K562 (cell line): ENCODE results near the gene FZD4. TPM values are rescaled to one million over a fixed set of nuclear protein-coding genes. Genes with fewer than 3 reads are reported as not detected.
A peak's percentile ranks its signal among the peaks of the same experiment; 100 is the strongest.

ENCODE experiments used
- ATAC-seq: fragments of 200-7000 bp; cut with Tn5 transposase; 3 replicates; pipeline ENCODE4 v1.9.1; 2020; ENCODE audit warnings: moderate library complexity
- BruUV-seq: library from RNA; stranded (reverse); fragments of 400-500 nt; replicated peaks from 2 replicates; lab custom pipeline; 2021; lab: Mats Ljungman, UMichigan
- CTCF ChIA-PET: fragments of 300-600 bp; formaldehyde crosslinking; extraction: SDS; loops from one replicate; lab custom pipeline; 2021; ENCODE audit warnings: low intra/inter-chr PET ratio; lab: Yijun Ruan, JAX
- POLR2A ChIA-PET: fragments of 300-600, 350-650 bp; sonication (Branson Sonifier 250); formaldehyde crosslinking; extraction: SDS; loops from one replicate; lab custom pipeline; 2021; ENCODE audit warnings: antibody characterized with exemption, inconsistent platforms; lab: Yijun Ruan, JAX
- DNase-seq, 4 experiments: peaks; one replicate each; pipeline versions ENCODE4 v3.0.0 to v3.0.0-alpha.2; 2011 to 2018; ENCODE audit warnings: low spot score in 3 of 4, mixed read lengths in 3 of 4; ENCODE audit errors: extremely low read depth in 1 of 4
- FAIRE-seq: peaks from 2 replicates; lab custom pipeline; 2011; peaks lifted over from hg19 to GRCh38; lab: Jason Lieb, UNC
- H2AFZ ChIP-seq: 2 replicates; pipeline ENCODE4 v1.6.0; 2011; ENCODE audit warnings: low read depth, low read length, control low read depth, inconsistent platforms
- H3K27ac ChIP-seq: fragments of 200-600 bp; 3 replicates; pipeline ENCODE4 v1.8.0; 2011; ENCODE audit warnings: low read depth, mild to moderate bottlenecking, control low read depth, inconsistent platforms, low read length, moderate library complexity, mixed read lengths; ENCODE audit errors: extremely low read depth
- H3K27me3 ChIP-seq, 2 experiments: fragments of 300-600 bp in 1 of 2; 2 replicates in 1 of 2; 3 replicates in 1 of 2; pipeline versions ENCODE4 v1.6.0 to v1.8.0; 2011; ENCODE audit warnings: inconsistent platforms in 2 of 2, low read length in 2 of 2, mild to moderate bottlenecking in 1 of 2, mixed read lengths in 1 of 2, moderate library complexity in 1 of 2; ENCODE audit not compliant: control insufficient read depth in 2 of 2, insufficient read depth in 2 of 2
- H3K36me3 ChIP-seq: fragments of 300-600 bp; 3 replicates; pipeline ENCODE4 v1.8.0; 2011; ENCODE audit warnings: mild to moderate bottlenecking, low read length, inconsistent platforms; ENCODE audit not compliant: control insufficient read depth, insufficient read depth
- H3K4me1 ChIP-seq, 2 experiments: fragments of 200-600 bp in 1 of 2; replicated peaks in 1 of 2; 2 replicates in 1 of 2; 3 replicates in 1 of 2; pipeline versions ENCODE4 v1.5.1 to v1.8.0; 2011; ENCODE audit warnings: inconsistent platforms in 2 of 2, low read length in 2 of 2, mild to moderate bottlenecking in 1 of 2, mixed read lengths in 1 of 2, moderate library complexity in 1 of 2; ENCODE audit not compliant: control insufficient read depth in 2 of 2, insufficient read depth in 2 of 2
- H3K4me2 ChIP-seq: 2 replicates; pipeline ENCODE4 v1.6.1; 2011; ENCODE audit warnings: low read length, control low read depth, inconsistent platforms, mixed read lengths; ENCODE audit not compliant: insufficient read depth
- H3K4me3 ChIP-seq: fragments of 200-600 bp; sonication (generic), shearing (Covaris generic); 2 replicates; pipeline ENCODE4 v1.5.1; 2016; ENCODE audit warnings: control low read depth, inconsistent platforms
- H3K79me2 ChIP-seq: fragments of 200-600 bp; 3 replicates; pipeline ENCODE4 v1.8.0; 2011; ENCODE audit warnings: low read length, inconsistent platforms; ENCODE audit not compliant: control insufficient read depth, insufficient read depth
- H3K9ac ChIP-seq, 2 experiments: 2 replicates each; pipeline versions ENCODE4 v1.6.0 to v1.6.1; 2011; ENCODE audit warnings: low read depth in 2 of 2, low read length in 2 of 2, control low read depth in 1 of 2, inconsistent platforms in 1 of 2, mild to moderate bottlenecking in 1 of 2, mixed read lengths in 1 of 2; ENCODE audit not compliant: insufficient read depth in 1 of 2
- H3K9me1 ChIP-seq: one replicate; pipeline ENCODE4 v1.6.0; 2011; ENCODE audit warnings: inconsistent platforms, mild to moderate bottlenecking, low read length, moderate library complexity; ENCODE audit not compliant: control insufficient read depth, insufficient read depth
- H3K9me3 ChIP-seq: replicated peaks from 2 replicates; pipeline ENCODE4 v1.5.1; 2011; ENCODE audit warnings: low read depth, low read length, inconsistent platforms; ENCODE audit not compliant: control insufficient read depth, insufficient read depth
- H4K20me1 ChIP-seq: replicated peaks from 2 replicates; pipeline ENCODE4 v1.6.1; 2011; ENCODE audit warnings: low read length, inconsistent platforms, mixed read lengths; ENCODE audit not compliant: control insufficient read depth, insufficient read depth
- ARHGAP35 ChIP-seq: fragments of 450-650 bp; IDR thresholded peaks from 2 replicates; pipeline ENCODE4 v1.6.1; 2018; ENCODE audit not compliant: partially characterized antibody
- EGR1 ChIP-seq: fragments of 450-650 bp; conservative IDR thresholded peaks from 2 replicates; pipeline ENCODE4 v1.6.1; 2017; ENCODE audit warnings: mild to moderate bottlenecking
- ERF ChIP-seq: fragments of 450-650 bp; formaldehyde crosslinking; IDR thresholded peaks from 2 replicates; pipeline ENCODE4 v1.4.0; 2020; ENCODE audit warnings: mild to moderate bottlenecking, mixed read lengths
- MBD2 ChIP-seq: sonication (generic); IDR thresholded peaks from 2 replicates; pipeline ENCODE4 v1.6.1; 2016; ENCODE audit warnings: low read depth, borderline replicate concordance
- NFIC ChIP-seq: fragments of 450-650 bp; IDR thresholded peaks from 2 replicates; pipeline ENCODE4 v1.6.1; 2017; ENCODE audit warnings: mild to moderate bottlenecking, inconsistent platforms
- NFXL1 ChIP-seq: fragments of 450-650 bp; formaldehyde crosslinking; IDR thresholded peaks from 2 replicates; pipeline ENCODE4 v1.4.0; 2021; ENCODE audit warnings: mild to moderate bottlenecking
- PHF8 ChIP-seq: fragments of 200-600 bp; sonication (generic); IDR thresholded peaks from 2 replicates; pipeline ENCODE4 v1.6.1; 2012; ENCODE audit warnings: mixed run types, mild to moderate bottlenecking, inconsistent platforms, low read length, moderate library complexity, borderline replicate concordance
- RBM34 ChIP-seq: fragments of 200-400 bp; formaldehyde crosslinking; IDR thresholded peaks from 2 replicates; pipeline ENCODE4 v1.6.1; 2018; ENCODE audit warnings: low read length, borderline replicate concordance; ENCODE audit not compliant: insufficient read depth
- ZFPM2 ChIP-seq: fragments of 250-450 bp; sonication (Bioruptor Pico); IDR thresholded peaks from 2 replicates; pipeline ENCODE4 v1.5.1; 2022; ENCODE audit warnings: mild to moderate bottlenecking
- ZNF24 ChIP-seq: fragments of 450-650 bp; IDR thresholded peaks from 2 replicates; pipeline ENCODE4 v1.6.1; 2016
- ZNF589 ChIP-seq: fragments of 200-800 bp; sonication (Bioruptor generic); IDR thresholded peaks from 2 replicates; pipeline ENCODE4 v1.6.1; 2016; ENCODE audit warnings: low read depth, missing genetic modification characterization, missing compliant biosample characterization
- WGBS: fragments of 100-300 bp; shearing (Covaris generic); methylation state at CpG from one replicate; pipeline ENCODE4 v1.1.6; 2016; ENCODE audit warnings: low coverage, mixed read lengths; ENCODE audit not compliant: insufficient coverage; ENCODE audit errors: missing lambda C conversion rate; 5-methylcytosine and 5-hydroxymethylcytosine counted together
- in situ Hi-C: fragments of 300-500 bp; cut with MboI; formaldehyde crosslinking; loops from 4 replicates; pipeline ENCODE4 v1.15.0; 2018; ENCODE audit warnings: inconsistent platforms, mixed read lengths
- intact Hi-C: fragments of 100-400 bp; cut with micrococcal nuclease; formaldehyde crosslinking; loops from 2 replicates; pipeline ENCODE4 v1.14.2; 2022
- polyA plus RNA-seq, 8 experiments: library from polyadenylated mRNA; depleted of rRNA in 4 of 8; stranded (reverse) in 5 of 8; unstranded in 3 of 8; fragments of >200 nt; fragmentation: Nextera tagmentation in 2 of 8; fragmentation: Illumina TruSeq in 1 of 8; extraction: Ambion mirVana in 2 of 8; extraction: Trizol in 1 of 8; gene quantifications; 2 replicates each; pipeline versions ENCODE4 v1.2.1 to v1.2.3, GENCODE V29; 2011 to 2014; ENCODE audit warnings: inconsistent platforms in 1 of 8, missing spikeins in 1 of 8
- total RNA-seq, 7 experiments: library from RNA; depleted of rRNA in 6 of 7; stranded (reverse); fragments of >200 nt in 6 of 7; fragmentation: Illumina TruSeq in 2 of 7; extraction: Trizol in 2 of 7; gene quantifications; 2 replicates each; pipeline versions ENCODE4 v1.2.1 to v1.2.3, GENCODE V29; 2011 to 2021; ENCODE audit warnings: low replicate concordance in 1 of 7
- TF ChIP-seq, protein P1 (sequence below), 2 experiments: IDR thresholded peaks; 2 replicates each; pipeline ENCODE4 v1.6.1; 2012; ENCODE audit warnings: improper control_type of control experiment in 2 of 2, low read depth in 2 of 2, low read length in 2 of 2, borderline replicate concordance in 1 of 2
- TF ChIP-seq, protein P2 (sequence below), 2 experiments: fragments of 450-650 bp in 1 of 2; sonication (generic) in 1 of 2; formaldehyde crosslinking; conservative IDR thresholded peaks; 2 replicates each; pipeline versions ENCODE4 v1.4.0 to v1.8.1; 2020 to 2022; ENCODE audit warnings: mild to moderate bottlenecking in 1 of 2, missing genetic modification reagents in 1 of 2

FZD4 gene
- total and polyA plus RNA-seq, 9 of the 15 experiments (the other 6 are each of a cell fraction or from before 2014, with no cell fraction given), result 1.2 to 7.9 (median 5.8) TPM

DNA sequence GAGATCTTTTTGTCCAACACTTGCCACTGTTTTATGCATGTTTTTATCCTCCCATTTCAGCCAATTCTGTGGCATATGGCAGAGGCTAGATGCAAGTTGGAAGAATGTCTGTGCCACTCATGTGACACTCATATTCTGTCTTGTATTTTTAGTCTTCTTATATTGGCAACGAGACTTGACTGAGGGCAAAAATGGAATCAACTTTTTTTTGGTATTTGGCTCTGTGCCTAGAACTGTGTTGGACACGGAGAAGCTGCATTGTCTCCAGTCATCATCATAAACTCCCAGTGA, 1.7 kb upstream of the FZD4 start:
- Histone ChIP-seq H3K4me3 (no peak overlapping the region), H3K79me2 (peaks cover 14% of the 10 kb centered on the region), H3K36me3 (peaks cover 6% of the 10 kb centered on the region; the same call in 2 of the 3 replicates), H3K4me1 (peaks cover 18 to 29% of the 10 kb centered on the region in 2 experiments), H3K27me3 (no peaks in the 10 kb centered on the region), H3K9me1 (peaks cover 2% of the 10 kb centered on the region), H3K4me2 (peak overlapping the region; percentile 96), H3K27ac (no peak overlapping the region), H3K9me3 (no peaks in the 10 kb centered on the region), H3K9ac (0 out of 4 replicates have a peak overlapping the region, but pooled peaks of 1 of the 2 experiments have one; percentile 72), H4K20me1 (no peaks in the 10 kb centered on the region), H2AFZ (no peak overlapping the region)
- in situ Hi-C loops (no loop called here), intact Hi-C loops (no loop called here)
- 36% methylated on average over 2 of the region's 2 CpGs for WGBS
- DNase-seq (no peak), ATAC-seq (no peak), FAIRE-seq (no peak)
- ChIA-PET CTCF (no interaction called here), POLR2A (interaction anchor here (1.4 to 4.1 kb wide), 2 partner anchors 11 to 12 kb away, joined by 3 to 18 read pairs; no protein-coding TSS in a partner anchor)
- BruUV-seq, result no TSS peak
- TF ChIP-seq NFIC, result peak; percentile 53; the same call in 1 of the 2 replicates
- no peak for TF ChIP-seq MBD2
- peak; percentile 2 for TF ChIP-seq ARHGAP35

DNA sequence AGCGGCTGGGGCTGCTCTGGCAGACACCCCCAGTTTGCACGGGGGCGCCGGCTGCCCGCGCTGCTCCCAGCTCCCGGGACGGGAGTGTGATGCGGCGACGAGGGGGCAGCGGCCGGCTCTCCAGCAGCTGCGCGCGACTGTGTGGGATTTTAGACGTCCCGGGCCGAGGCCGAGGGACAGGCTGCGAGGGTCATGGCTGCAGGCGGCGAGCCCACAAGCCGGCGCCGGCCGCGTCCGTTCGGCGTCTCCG, 159 bp downstream of the FZD4 start:
- in situ Hi-C loops, result no loop called here
- H3K4me2 ChIP-seq, result peak overlapping the region; percentile 78; the same call in 1 of the 2 replicates
- TF ChIP-seq EGR1, result 0 out of 2 replicates have a peak, but pooled peaks have one; percentile 12
- 0 out of 2 replicates have a peak, but pooled peaks have one; percentile 25 for TF ChIP-seq ZNF24
- no peak for TF ChIP-seq NFXL1 (CRISPR knock-in tag)
- 0 out of 2 replicates have a peak, but pooled peaks have one; percentile 37 for TF ChIP-seq ERF (CRISPR knock-in tag)
- 0 out of 2 replicates have a peak, but pooled peaks have one; percentile 35 for TF ChIP-seq RBM34
- TF ChIP-seq PHF8, result peak; percentile 83; the same call in 1 of the 2 replicates
- TF ChIP-seq, protein P1, sequence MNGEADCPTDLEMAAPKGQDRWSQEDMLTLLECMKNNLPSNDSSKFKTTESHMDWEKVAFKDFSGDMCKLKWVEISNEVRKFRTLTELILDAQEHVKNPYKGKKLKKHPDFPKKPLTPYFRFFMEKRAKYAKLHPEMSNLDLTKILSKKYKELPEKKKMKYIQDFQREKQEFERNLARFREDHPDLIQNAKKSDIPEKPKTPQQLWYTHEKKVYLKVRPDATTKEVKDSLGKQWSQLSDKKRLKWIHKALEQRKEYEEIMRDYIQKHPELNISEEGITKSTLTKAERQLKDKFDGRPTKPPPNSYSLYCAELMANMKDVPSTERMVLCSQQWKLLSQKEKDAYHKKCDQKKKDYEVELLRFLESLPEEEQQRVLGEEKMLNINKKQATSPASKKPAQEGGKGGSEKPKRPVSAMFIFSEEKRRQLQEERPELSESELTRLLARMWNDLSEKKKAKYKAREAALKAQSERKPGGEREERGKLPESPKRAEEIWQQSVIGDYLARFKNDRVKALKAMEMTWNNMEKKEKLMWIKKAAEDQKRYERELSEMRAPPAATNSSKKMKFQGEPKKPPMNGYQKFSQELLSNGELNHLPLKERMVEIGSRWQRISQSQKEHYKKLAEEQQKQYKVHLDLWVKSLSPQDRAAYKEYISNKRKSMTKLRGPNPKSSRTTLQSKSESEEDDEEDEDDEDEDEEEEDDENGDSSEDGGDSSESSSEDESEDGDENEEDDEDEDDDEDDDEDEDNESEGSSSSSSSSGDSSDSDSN (IDR thresholded peaks at IDR 0.05; ENCODE audit: borderline replicate concordance in 1 of 2, low read depth in 2 of 2, low read length in 2 of 2), result peak; percentile 82 to 91; a peak in 2 of 4 replicates
- 0 out of 2 replicates have a peak, but pooled peaks have one; percentile 54 for TF ChIP-seq ZFPM2 (CRISPR knock-in tag)
- no peak for TF ChIP-seq ZNF589 (CRISPR knock-in tag)
- TF ChIP-seq, protein P2, sequence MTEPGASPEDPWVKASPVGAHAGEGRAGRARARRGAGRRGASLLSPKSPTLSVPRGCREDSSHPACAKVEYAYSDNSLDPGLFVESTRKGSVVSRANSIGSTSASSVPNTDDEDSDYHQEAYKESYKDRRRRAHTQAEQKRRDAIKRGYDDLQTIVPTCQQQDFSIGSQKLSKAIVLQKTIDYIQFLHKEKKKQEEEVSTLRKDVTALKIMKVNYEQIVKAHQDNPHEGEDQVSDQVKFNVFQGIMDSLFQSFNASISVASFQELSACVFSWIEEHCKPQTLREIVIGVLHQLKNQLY (CRISPR knock-in tag; conservative IDR thresholded peaks at IDR 0.05), result 0 out of 4 replicates have a peak, but pooled peaks of 1 of the 2 experiments have one; percentile 48

More for the DNA sequence above, 159 bp downstream of the FZD4 start:
- DNase-seq (peak in 1 of 4 experiments; percentile 22), FAIRE-seq (no peak), ATAC-seq (no peak)
- Histone ChIP-seq H3K4me3 (peak overlapping the region; percentile 68), H3K9me3 (no peaks in the 10 kb centered on the region), H2AFZ (peak overlapping the region; percentile 86), H3K27me3 (no peaks in the 10 kb centered on the region), H3K36me3 (peaks cover 24% of the 10 kb centered on the region; the same call in 2 of the 3 replicates), H3K9me1 (peaks cover 2% of the 10 kb centered on the region), H3K4me1 (peaks cover 18 to 29% of the 10 kb centered on the region in 2 experiments), H3K9ac (peak overlapping the region; percentile 61 to 94; a peak in 3 of 4 replicates), H4K20me1 (no peaks in the 10 kb centered on the region), H3K27ac (peak overlapping the region; percentile 65), H3K79me2 (peaks cover 14% of the 10 kb centered on the region)
- intact Hi-C loops, result no loop called here
- POLR2A ChIA-PET, result interaction anchor here (0.5 to 4.1 kb wide), 7 partner anchors 10 to 257 kb away, joined by 3 to 18 read pairs (median 3); no protein-coding TSS in a partner anchor
- 0% methylated on average over 24 of the region's 32 CpGs for WGBS
- CTCF ChIA-PET, result no interaction called here
- no TSS peak for BruUV-seq
